ENCODE data around the gene GREB1L. TPM values are rescaled to one million over a fixed set of nuclear protein-coding genes. Genes with fewer than 3 reads are reported as not detected.

Gene GREB1L
- total and polyA plus RNA-seq, 2 of the 13 experiments (the other 11 are each of a cell fraction or from before 2014, with no cell fraction given): 0.17 to 0.66 TPM

- Histone ChIP-seq H3K4me2 (ENCODE audit: low read depth, low read length) (no peak overlapping the region), H4K20me1 (ENCODE audit: insufficient read depth, low read length) (no peaks in the 10 kb centered on the region), H3K4me3 (replicated peaks in 1 of 3; ENCODE audit: insufficient read depth in 1 of 3, low read depth in 2 of 3, low read length in 3 of 3) (no peak overlapping the region), H3K79me2 (ENCODE audit: insufficient read depth, low read length) (no peaks in the 10 kb centered on the region), H3K4me1 (ENCODE audit: insufficient read depth, low read length) (no peaks in the 10 kb centered on the region), H3K9ac (ENCODE audit: insufficient read depth, low read depth, low read length) (no peak overlapping the region), H3K36me3 (replicated peaks in 1 of 2; ENCODE audit: control insufficient read depth in 1 of 2, insufficient read depth in 2 of 2, low read length in 2 of 2) (no peaks in the 10 kb centered on the region), H3K27ac (ENCODE audit: extremely low read length, insufficient read depth, low read length) (no peak overlapping the region), H3K9me3 (ENCODE audit: low read length) (no peaks in the 10 kb centered on the region), H2AFZ (ENCODE audit: low read length) (no peak overlapping the region), H3K27me3 (ENCODE audit: control insufficient read depth in 1 of 2, insufficient read depth in 2 of 2, low read length in 2 of 2) (no peaks in the 10 kb centered on the region)
- intact Hi-C loops (cut with micrococcal nuclease; ENCODE audit: unreplicated experiment): no loop called here
- 40% methylated on average over 5 of the region's 5 CpGs for WGBS (ENCODE audit: low lambda C conversion rate)
- ATAC-seq (no peak), FAIRE-seq (no peak), DNase-seq (ENCODE audit: low spot score) (no peak)
- ChIA-PET CTCF (ENCODE audit: low intra/inter-chr PET ratio, low total read pairs) (no interaction called here), POLR2A (no interaction called here)
- BruUV-seq (replicated peaks): no TSS peak
- in situ Hi-C loops (cut with HindIII; ENCODE audit: extremely low pct_ligation_motif_present, low pct_unique_long_range_greater_than_20kb): no loop called here
- TF ChIP-seq POLR2A (IDR thresholded peaks at IDR 0.05; ENCODE audit: insufficient read depth in 1 of 2, low read depth in 2 of 2, low read length in 2 of 2): no peak
- no peak for TF ChIP-seq ARNT (IDR thresholded peaks at IDR 0.05)
- no peak for TF ChIP-seq ZNF17 (CRISPR knock-in tag; IDR thresholded peaks at IDR 0.05)
- TF ChIP-seq STAT6 (CRISPR knock-in tag; IDR thresholded peaks at IDR 0.05; ENCODE audit: borderline replicate concordance): no peak
- no peak for TF ChIP-seq MAFK (conservative IDR thresholded peaks at IDR 0.05 in 1 of 2, IDR thresholded peaks at IDR 0.05 in 1 of 2; ENCODE audit: low read length in 2 of 2)
- no peak for TF ChIP-seq ZNF513 (CRISPR knock-in tag; conservative IDR thresholded peaks at IDR 0.05)
- no peak for TF ChIP-seq NR2F6 (IDR thresholded peaks at IDR 0.05)
- TF ChIP-seq NR2F6 (CRISPR knock-in tag; IDR thresholded peaks at IDR 0.05): no peak
- no peak for TF ChIP-seq NR0B2 (CRISPR knock-in tag; IDR thresholded peaks at IDR 0.05)
- TF ChIP-seq EEA1 (CRISPR knock-in tag; IDR thresholded peaks at IDR 0.05; ENCODE audit: borderline replicate concordance): no peak
- TF ChIP-seq SMARCC2 (IDR thresholded peaks at IDR 0.05): no peak
- no peak for TF ChIP-seq MBD4 (IDR thresholded peaks at IDR 0.05; ENCODE audit: borderline replicate concordance, low read length)
- no peak for TF ChIP-seq HDAC1 (CRISPR knock-in tag; IDR thresholded peaks at IDR 0.05)
- no peak for TF ChIP-seq ZNF558 (CRISPR knock-in tag; IDR thresholded peaks at IDR 0.05; ENCODE audit: borderline replicate concordance)
- TF ChIP-seq ZNF709 (CRISPR knock-in tag; IDR thresholded peaks at IDR 0.05): no peak
These were observed 94.0 kb downstream of the GREB1L start for GRCh38 chr18:21335927-21336488.

Data from HepG2 (cell line).